CD14-positive monocyte (primary cell): Measurements from ENCODE around the gene ADSS1. TPM values are rescaled to one million over a fixed set of nuclear protein-coding genes. Genes with fewer than 3 reads are reported as not detected.

Source experiments
- DNase-seq, 3 donors: peaks; one replicate each; pipeline ENCODE4 v3.0.0-alpha.2; 2011 to 2022
- H2AFZ ChIP-seq: 2 replicates; pipeline ENCODE4 v1.6.0; 2012; ENCODE audit warnings: mild to moderate bottlenecking, low read depth, low read length, inconsistent platforms; ENCODE audit not compliant: insufficient read depth, poor library complexity, severe bottlenecking
- H3K27ac ChIP-seq, 2 donors: 1 replicate in 1 of 2; 2 replicates in 1 of 2; pipeline ENCODE4 v1.5.1; 2012 to 2013; ENCODE audit warnings: low read length in 2 of 2, control low read depth in 1 of 2, inconsistent platforms in 1 of 2, low read depth in 1 of 2, mild to moderate bottlenecking in 1 of 2
- H3K27me3 ChIP-seq, 2 donors: one replicate each; pipeline versions ENCODE4 v1.6.0 to v1.6.1; 2011 to 2013; ENCODE audit warnings: low read length in 2 of 2; ENCODE audit not compliant: control insufficient read depth in 2 of 2, insufficient read depth in 2 of 2
- H3K36me3 ChIP-seq, 2 donors: replicated peaks in 1 of 2; 1 replicate in 1 of 2; 2 replicates in 1 of 2; pipeline versions ENCODE4 v1.5.1 to v1.6.1; 2012 to 2013; ENCODE audit warnings: low read length in 2 of 2, control low read depth in 1 of 2, inconsistent platforms in 1 of 2, mild to moderate bottlenecking in 1 of 2; ENCODE audit not compliant: insufficient read depth in 2 of 2, control insufficient read depth in 1 of 2
- H3K4me1 ChIP-seq, 2 donors: 1 replicate in 1 of 2; 2 replicates in 1 of 2; pipeline versions ENCODE4 v1.5.1 to v1.6.1; 2012 to 2013; ENCODE audit warnings: low read length in 2 of 2, control low read depth in 1 of 2, inconsistent platforms in 1 of 2, mild to moderate bottlenecking in 1 of 2, moderate library complexity in 1 of 2; ENCODE audit not compliant: insufficient read depth in 2 of 2, control insufficient read depth in 1 of 2
- H3K4me2 ChIP-seq: replicated peaks from 2 replicates; pipeline ENCODE3; 2012; ENCODE audit warnings: low read length, moderate library complexity, mild to moderate bottlenecking; ENCODE audit not compliant: poor library complexity, severe bottlenecking; ENCODE audit errors: extremely low read depth
- H3K4me3 ChIP-seq, 3 experiments: fragments of 200-600 bp in 1 of 3; sonication (generic) in 1 of 3; replicated peaks in 1 of 3; 1 replicate in 2 of 3; 2 replicates in 1 of 3; pipeline ENCODE4 v1.5.1; 2011 to 2013; ENCODE audit warnings: low read length in 3 of 3, mild to moderate bottlenecking in 3 of 3, control low read depth in 2 of 3, low read depth in 2 of 3, inconsistent platforms in 1 of 3, moderate library complexity in 1 of 3
- H3K79me2 ChIP-seq: 2 replicates; pipeline ENCODE4 v1.6.0; 2012; ENCODE audit warnings: mild to moderate bottlenecking, control low read depth, inconsistent platforms, low read length, moderate library complexity; ENCODE audit not compliant: insufficient read depth
- H3K9ac ChIP-seq: 2 replicates; pipeline ENCODE4 v1.6.0; 2017; ENCODE audit warnings: low read length, mild to moderate bottlenecking; ENCODE audit not compliant: insufficient read depth, poor library complexity, severe bottlenecking
- H3K9me3 ChIP-seq, 2 donors: replicated peaks in 1 of 2; 1 replicate in 1 of 2; 2 replicates in 1 of 2; pipeline versions ENCODE4 v1.5.1 to v1.6.1; 2012 to 2013; ENCODE audit warnings: low read length in 2 of 2, control low read depth in 1 of 2; ENCODE audit not compliant: control insufficient read depth in 1 of 2, insufficient read depth in 1 of 2
- H4K20me1 ChIP-seq: 2 replicates; pipeline ENCODE4 v1.6.0; 2012; ENCODE audit warnings: mild to moderate bottlenecking, low read length, control low read depth, moderate library complexity; ENCODE audit not compliant: insufficient read depth
- H3K27ac Mint-ChIP-seq, 7 donors: one replicate each; pipeline ENCODE4 v1.8.0; 2020; ENCODE audit warnings: mild to moderate bottlenecking in 7 of 7, mixed read lengths in 7 of 7, moderate library complexity in 6 of 7, inconsistent platforms in 2 of 7
- H3K27me3 Mint-ChIP-seq, 3 donors: one replicate each; pipeline ENCODE4 v1.8.0; 2021 to 2022; ENCODE audit warnings: low read depth in 3 of 3, mild to moderate bottlenecking in 3 of 3, mixed read lengths in 3 of 3, moderate library complexity in 3 of 3, inconsistent platforms in 1 of 3
- H3K36me3 Mint-ChIP-seq, 2 donors: one replicate each; pipeline ENCODE4 v1.8.0; 2020; ENCODE audit warnings: mixed read lengths in 2 of 2, inconsistent platforms in 1 of 2, mild to moderate bottlenecking in 1 of 2
- H3K4me1 Mint-ChIP-seq: one replicate; pipeline ENCODE4 v1.8.0; 2020; ENCODE audit warnings: mild to moderate bottlenecking, mixed read lengths
- H3K4me3 Mint-ChIP-seq, 2 donors: one replicate each; pipeline ENCODE4 v1.8.0; 2020; ENCODE audit warnings: mild to moderate bottlenecking in 2 of 2, mixed read lengths in 2 of 2, moderate library complexity in 1 of 2
- H3K9me3 Mint-ChIP-seq, 7 donors: one replicate each; pipeline ENCODE4 v1.8.0; 2020 to 2022; ENCODE audit warnings: mixed read lengths in 7 of 7, mild to moderate bottlenecking in 6 of 7, moderate library complexity in 6 of 7, inconsistent platforms in 2 of 7
- CTCF ChIP-seq: fragments of 200-600 bp; IDR thresholded peaks from one replicate; pipeline ENCODE4 v1.8.0; 2022; ENCODE audit warnings: antibody characterized with exemption, mild to moderate bottlenecking
- whole genome bisulfite sequencing: methylation state at CpG from one replicate; pipeline ENCODE4 v1.1.5; 2013; ENCODE audit warnings: missing lambda C conversion rate; ENCODE audit not compliant: insufficient coverage; 5-methylcytosine and 5-hydroxymethylcytosine counted together
- intact Hi-C, 2 donors: fragments of 100-400 bp; cut with micrococcal nuclease; formaldehyde crosslinking; loops; one replicate each; pipeline versions ENCODE4 v1.15.0 to v1.15.1; 2023
- polyA plus RNA-seq, 3 donors: library from polyadenylated mRNA; depleted of rRNA in 1 of 3; unstranded in 2 of 3; stranded (reverse) in 1 of 3; fragments of 300-500 nt in 2 of 3; fragments of >200 nt in 1 of 3; fragmentation: Illumina TruSeq in 2 of 3; gene quantifications; 1 replicate in 2 of 3; 2 replicates in 1 of 3; pipeline ENCODE4 v1.2.3, GENCODE V29; 2012 to 2021

The ADSS1 gene
- polyA plus RNA-seq, 3 donors: 0.61 to 3.7 (median 0.64) TPM

GRCh38 chr14:104770072-104770579, 46.1 kb downstream of the ADSS1 start:
- no peak overlapping the region for H2AFZ ChIP-seq
- peaks cover 7 to 11% of the 10 kb centered on the region in 2 donors for H3K9me3 ChIP-seq
- Mint-ChIP-seq H3K4me3 (no peak overlapping the region), H3K27ac (no peak overlapping the region), H3K9me3 (peaks cover 4 to 25% (median 12%) of the 10 kb centered on the region in 7 donors), H3K4me1 (peaks cover 6% of the 10 kb centered on the region), H3K36me3 (peaks cover 39 to 52% of the 10 kb centered on the region in 2 donors), H3K27me3 (no peaks in the 10 kb centered on the region)
- H3K27me3 ChIP-seq: no peaks in the 10 kb centered on the region
- H3K4me2 ChIP-seq: no peak overlapping the region
- no peak for TF ChIP-seq CTCF
- peaks cover 0 to 9% of the 10 kb centered on the region in 2 donors for H3K4me1 ChIP-seq
- no peak overlapping the region for H3K9ac ChIP-seq
- H3K4me3 ChIP-seq: no peak overlapping the region
- H3K36me3 ChIP-seq: peaks cover 40 to 56% of the 10 kb centered on the region in 2 donors
- H4K20me1 ChIP-seq: peaks cover 49% of the 10 kb centered on the region
- 89% methylated on average over 14 of the region's 24 CpGs for WGBS
- H3K79me2 ChIP-seq: no peaks in the 10 kb centered on the region
- intact Hi-C loops: no loop called here
- no peak overlapping the region for H3K27ac ChIP-seq
- no peak for DNase-seq

- H4K20me1 ChIP-seq: peaks cover 56% of the 10 kb centered on the region
- Mint-ChIP-seq H3K27ac (peak overlapping the region in 3 of 7 donors; percentile 3 to 26 (median 7)), H3K27me3 (no peaks in the 10 kb centered on the region), H3K4me1 (peaks cover 6% of the 10 kb centered on the region), H3K9me3 (peaks cover 4 to 25% (median 12%) of the 10 kb centered on the region in 7 donors), H3K4me3 (no peak overlapping the region), H3K36me3 (peaks cover 39 to 60% of the 10 kb centered on the region in 2 donors)
- peaks cover 7 to 11% of the 10 kb centered on the region in 2 donors for H3K9me3 ChIP-seq
- peaks cover 46 to 63% of the 10 kb centered on the region in 2 donors for H3K36me3 ChIP-seq
- no peaks in the 10 kb centered on the region for H3K27me3 ChIP-seq
- H3K4me1 ChIP-seq: peaks cover 0 to 9% of the 10 kb centered on the region in 2 donors
- no CpG with 5 or more reads among the region's 5 CpGs for WGBS
- no peak for DNase-seq
- no peak overlapping the region for H3K9ac ChIP-seq
- H3K4me3 ChIP-seq: no peak overlapping the region
- H3K27ac ChIP-seq: no peak overlapping the region
- peak; percentile 56 for TF ChIP-seq CTCF
- no peaks in the 10 kb centered on the region for H3K79me2 ChIP-seq
- H2AFZ ChIP-seq: no peak overlapping the region
- no peak overlapping the region for H3K4me2 ChIP-seq
- intact Hi-C loops: no loop called here
Measured at GRCh38 chr14:104770851-104771272, 46.8 kb downstream of the ADSS1 start.
